Keratinocyte (primary cell): ENCODE measurements around the gene ASTN2.

Experiments used
- EZH2 ChIP-seq: IDR thresholded peaks from one replicate; pipeline ENCODE4 v1.6.1; 2012; ENCODE audit warnings: inconsistent platforms, mild to moderate bottlenecking, low read length, moderate library complexity
- TF ChIP-seq, protein P1 (sequence below), 3 experiments: IDR thresholded peaks in 1 of 3; conservative IDR thresholded peaks in 1 of 3; optimal IDR thresholded peaks in 1 of 3; 2 replicates in 2 of 3; 3 replicates in 1 of 3; pipeline versions ENCODE3 to v1.5.1; 2011; ENCODE audit warnings: low read length in 3 of 3, mild to moderate bottlenecking in 3 of 3, moderate library complexity in 2 of 3, control low read depth in 1 of 3, inconsistent platforms in 1 of 3; ENCODE audit not compliant: insufficient read depth in 2 of 3; ENCODE audit errors: extremely low read depth in 1 of 3

DNA sequence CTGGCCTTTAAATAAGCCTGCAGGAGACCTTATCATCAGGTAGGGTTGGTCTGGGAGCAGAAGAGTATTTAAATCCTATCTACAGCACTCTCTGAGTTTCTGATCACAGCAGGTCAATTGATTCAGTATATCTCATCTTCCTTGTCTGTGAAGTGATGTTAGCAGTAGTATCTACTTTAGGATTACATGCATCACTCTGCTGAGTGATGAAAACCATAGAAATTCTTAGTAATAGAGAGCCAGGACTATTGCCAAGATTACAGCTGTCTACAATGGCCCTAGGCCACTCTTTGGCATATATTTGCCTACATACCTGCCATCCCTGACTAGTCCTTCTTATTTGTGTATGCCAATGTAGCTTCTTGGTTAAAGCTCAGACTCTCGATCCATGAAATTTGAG is 183.8 kb downstream of the ASTN2 start:
- TF ChIP-seq, protein P1, sequence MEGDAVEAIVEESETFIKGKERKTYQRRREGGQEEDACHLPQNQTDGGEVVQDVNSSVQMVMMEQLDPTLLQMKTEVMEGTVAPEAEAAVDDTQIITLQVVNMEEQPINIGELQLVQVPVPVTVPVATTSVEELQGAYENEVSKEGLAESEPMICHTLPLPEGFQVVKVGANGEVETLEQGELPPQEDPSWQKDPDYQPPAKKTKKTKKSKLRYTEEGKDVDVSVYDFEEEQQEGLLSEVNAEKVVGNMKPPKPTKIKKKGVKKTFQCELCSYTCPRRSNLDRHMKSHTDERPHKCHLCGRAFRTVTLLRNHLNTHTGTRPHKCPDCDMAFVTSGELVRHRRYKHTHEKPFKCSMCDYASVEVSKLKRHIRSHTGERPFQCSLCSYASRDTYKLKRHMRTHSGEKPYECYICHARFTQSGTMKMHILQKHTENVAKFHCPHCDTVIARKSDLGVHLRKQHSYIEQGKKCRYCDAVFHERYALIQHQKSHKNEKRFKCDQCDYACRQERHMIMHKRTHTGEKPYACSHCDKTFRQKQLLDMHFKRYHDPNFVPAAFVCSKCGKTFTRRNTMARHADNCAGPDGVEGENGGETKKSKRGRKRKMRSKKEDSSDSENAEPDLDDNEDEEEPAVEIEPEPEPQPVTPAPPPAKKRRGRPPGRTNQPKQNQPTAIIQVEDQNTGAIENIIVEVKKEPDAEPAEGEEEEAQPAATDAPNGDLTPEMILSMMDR (optimal IDR thresholded peaks at IDR 0.05 in 1 of 3, IDR thresholded peaks at IDR 0.05 in 1 of 3, conservative IDR thresholded peaks at IDR 0.05 in 1 of 3; ENCODE audit: extremely low read depth in 1 of 3, insufficient read depth in 2 of 3, low read length in 3 of 3): no peak
- no peak for TF ChIP-seq EZH2
